Hair follicular keratinocyte (primary cell): Measurements from ENCODE around the gene SYMPK. TPM values are rescaled to one million over a fixed set of nuclear protein-coding genes. Genes with fewer than 3 reads are reported as not detected.

Source experiments
- total RNA-seq: library from RNA; depleted of rRNA; stranded (reverse); fragments of >200 nt; gene quantifications from 2 replicates; pipeline ENCODE4 v1.2.3, GENCODE V29; 2015

The SYMPK gene
- 28.9 and 29.0 TPM in 2 replicates for total RNA-seq

DNA sequence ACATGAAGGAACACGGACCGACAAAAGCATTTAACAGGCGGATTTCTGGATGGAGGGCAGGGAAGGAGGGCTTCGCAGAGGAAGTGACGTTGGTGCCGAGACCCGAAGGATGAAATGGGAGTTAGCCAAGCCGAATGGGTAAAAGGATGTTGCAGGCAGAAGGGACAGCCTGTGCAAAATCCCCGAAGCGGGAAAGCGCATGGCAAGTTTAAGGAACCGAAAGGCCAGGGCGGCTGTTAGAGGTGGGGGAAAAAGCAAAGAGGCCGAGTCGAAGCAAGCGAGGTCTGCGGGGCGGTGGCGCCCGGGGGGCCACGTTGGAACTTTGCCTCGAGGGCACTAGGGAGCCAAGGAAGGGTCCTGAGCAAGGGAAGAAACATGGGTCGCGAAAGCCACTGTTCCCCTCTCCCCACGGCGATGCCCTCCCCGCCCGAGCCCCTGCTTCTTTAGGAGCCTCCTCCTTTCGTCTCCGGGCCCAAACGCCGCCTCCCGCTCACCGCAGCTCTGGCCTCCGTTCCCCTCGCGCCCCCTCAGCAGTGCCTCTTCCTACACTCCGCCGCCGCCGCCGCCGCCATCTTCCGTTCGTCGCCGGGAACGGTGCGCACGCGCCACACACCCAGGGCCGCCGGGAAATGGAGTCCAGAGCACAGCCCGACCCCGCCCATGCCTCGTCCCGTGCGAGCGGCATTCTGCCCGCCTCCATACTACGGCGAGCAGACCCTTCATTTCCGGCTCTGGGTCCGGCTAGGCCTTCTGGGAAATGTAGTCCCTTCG, at the start of gene SYMPK:
TSS of gene SYMPK (minus strand) at position 584 of the 771 bp plus-strand sequence. CDS start 8,652 bp downstream, outside the sequence.

DNA sequence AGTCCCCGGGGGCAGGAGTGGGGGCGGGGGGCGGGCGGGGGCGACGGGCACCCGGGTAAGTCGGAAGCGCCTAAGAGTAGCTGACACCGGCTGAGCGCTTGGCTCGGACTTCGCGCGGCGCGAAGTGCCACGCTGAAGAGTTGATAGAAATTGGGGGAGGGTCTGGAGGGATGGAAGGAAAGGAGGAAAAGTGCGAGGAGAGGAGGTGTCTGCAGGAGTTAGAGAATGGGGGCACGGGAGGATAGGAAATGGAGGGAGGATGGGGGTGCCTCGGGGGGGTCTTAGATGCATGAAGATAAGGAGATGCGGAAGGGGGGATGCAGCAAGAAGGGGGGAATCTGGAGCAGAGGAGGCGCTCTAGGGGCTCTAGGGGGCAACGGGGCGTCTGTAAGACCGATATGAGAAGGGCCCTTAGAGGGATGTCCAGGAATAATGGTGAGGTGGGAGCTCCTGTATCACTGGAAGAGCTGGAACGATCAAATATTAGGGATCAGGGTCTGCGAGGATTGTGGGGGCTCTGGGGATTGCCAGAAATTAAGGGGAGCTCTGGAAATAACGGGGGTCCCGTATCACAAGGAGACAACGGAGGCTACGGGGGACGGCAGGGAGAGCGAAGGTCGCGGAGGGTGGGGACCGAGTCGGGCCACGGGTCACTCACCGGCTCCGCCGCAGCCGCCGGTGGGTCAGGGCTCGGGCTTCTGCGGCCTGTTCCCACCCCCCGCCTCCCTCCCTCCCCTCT, 39.1 kb upstream of the SYMPK start, which contains the start of gene MYPOP:
TSS of gene MYPOP (minus strand) at position 702 of the 739 bp plus-strand sequence. CDS start 840 bp downstream, outside the sequence.

DNA sequence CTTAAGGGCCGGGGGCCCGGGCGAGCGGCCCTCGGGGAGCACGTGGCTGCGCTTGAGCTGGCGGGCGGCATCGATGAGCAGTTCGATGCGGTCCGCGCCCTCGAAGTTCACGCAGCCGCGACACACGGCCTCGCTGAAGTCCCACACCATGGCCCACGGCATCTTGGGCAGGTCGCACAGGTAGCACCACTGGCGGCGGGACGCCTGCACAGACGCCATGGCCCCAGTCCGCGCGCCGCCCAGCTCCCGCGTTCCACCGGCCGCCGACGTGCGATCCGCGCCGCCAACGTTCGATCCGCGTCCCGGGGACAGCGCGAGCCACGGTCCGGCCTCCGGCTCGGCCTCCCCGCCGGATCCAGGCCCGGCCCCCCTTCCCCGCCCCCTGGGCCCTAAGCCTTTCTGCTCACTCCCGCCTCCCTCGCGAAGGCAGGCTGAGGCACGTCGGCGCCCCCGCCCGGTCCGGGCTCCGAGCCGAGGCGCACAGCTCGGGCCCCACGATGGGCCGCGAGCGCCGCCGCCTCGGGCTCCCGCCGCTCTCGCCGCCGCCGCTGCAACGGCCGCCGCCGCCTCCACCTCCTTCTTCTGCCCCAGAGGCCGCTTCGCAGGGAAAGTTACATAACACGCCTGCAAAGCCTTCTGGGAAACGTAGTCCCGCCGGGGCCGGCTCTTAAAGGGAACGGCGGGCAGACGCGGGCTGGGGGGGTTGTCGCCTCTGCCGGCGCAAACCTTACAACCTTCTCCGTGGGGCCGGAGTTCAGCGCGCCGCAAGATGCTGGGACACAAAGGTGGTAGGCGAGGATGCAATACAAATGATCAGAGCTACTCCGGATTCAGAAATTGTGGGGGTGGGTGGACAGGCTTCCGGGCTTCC, 22.8 kb upstream of the SYMPK start, which contains the start of gene IRF2BP1:
TSS of gene IRF2BP1 (minus strand) at position 586 of the 871 bp plus-strand sequence. CDS start at position 219, 367 bp downstream.

DNA sequence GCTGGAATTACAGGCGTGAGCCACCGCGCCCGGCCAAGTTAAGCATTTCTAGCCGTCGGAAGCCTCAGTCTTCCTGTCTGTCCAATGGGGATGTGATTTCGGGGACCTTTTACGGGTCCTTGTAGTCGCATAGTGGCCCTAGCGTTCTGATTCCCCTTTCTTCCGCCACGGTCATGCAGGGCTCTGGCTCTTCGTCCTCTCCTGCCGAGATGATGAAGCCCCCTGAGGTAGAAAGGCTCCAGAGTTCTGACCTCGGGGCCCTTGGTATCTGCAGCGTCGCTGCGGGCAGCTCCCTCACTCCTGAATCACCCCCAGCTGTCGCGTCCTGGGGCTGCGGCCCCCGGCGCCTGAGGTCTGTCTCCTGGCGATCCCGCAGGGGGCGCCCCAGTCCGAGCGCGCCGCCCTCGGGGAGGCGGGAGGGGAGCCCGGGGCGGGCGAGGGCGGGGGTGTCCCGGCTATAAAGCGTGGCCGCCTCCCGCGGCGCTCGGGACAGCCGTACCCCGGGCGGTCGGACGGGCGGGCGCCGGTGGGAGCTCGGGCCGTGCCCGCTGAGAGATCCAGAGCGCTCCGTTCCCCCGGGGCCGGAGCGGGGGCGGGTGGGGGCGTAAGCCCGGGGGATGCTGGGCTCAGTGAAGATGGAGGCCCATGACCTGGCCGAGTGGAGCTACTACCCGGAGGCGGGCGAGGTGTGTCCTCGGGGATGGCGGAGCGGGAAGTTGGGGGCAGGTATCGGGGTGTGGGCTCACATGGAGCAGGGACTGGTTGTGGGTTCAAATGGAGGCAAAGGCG, 1.1 kb upstream of the SYMPK start, which contains the start of gene FOXA3:
TSS of gene FOXA3 (plus strand) at position 487 of the 789 bp plus-strand sequence. CDS start at position 618, 131 bp downstream.

DNA sequence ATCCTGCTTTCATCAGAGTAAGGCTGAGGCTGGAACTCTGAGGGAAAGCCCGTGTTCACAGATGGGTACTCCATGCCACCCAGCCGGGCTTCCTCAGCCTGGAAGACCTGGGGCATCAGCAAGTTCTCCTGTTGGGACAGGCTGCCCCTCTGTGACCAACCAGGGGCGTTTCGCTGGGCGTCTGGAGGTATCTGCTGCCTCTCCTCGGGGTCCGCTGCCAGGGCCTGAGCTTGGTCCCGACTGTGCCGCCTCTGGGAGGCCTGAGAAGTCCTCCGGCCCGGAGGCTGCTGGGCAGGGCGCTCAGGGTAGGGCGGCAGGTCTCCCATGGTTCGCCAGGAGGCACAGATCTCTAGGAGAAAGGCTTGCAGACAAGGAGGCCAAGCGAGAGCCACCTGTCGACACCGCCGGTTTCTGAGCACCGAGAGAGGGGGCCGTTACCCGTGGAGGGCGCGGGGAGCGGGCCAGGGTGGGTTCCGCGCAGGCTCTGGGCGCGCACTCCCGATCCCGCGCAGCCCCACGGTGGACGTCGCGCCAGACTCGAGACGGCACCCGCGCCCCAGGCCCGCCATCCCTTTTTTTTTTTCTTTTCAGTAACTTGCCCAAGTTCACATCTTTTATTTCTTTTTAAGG, 48.0 kb downstream of the SYMPK start, which contains the start of gene RSPH6A:
TSS of gene RSPH6A (minus strand) at position 458 of the 630 bp plus-strand sequence. CDS start at position 326, 132 bp downstream.

DNA sequence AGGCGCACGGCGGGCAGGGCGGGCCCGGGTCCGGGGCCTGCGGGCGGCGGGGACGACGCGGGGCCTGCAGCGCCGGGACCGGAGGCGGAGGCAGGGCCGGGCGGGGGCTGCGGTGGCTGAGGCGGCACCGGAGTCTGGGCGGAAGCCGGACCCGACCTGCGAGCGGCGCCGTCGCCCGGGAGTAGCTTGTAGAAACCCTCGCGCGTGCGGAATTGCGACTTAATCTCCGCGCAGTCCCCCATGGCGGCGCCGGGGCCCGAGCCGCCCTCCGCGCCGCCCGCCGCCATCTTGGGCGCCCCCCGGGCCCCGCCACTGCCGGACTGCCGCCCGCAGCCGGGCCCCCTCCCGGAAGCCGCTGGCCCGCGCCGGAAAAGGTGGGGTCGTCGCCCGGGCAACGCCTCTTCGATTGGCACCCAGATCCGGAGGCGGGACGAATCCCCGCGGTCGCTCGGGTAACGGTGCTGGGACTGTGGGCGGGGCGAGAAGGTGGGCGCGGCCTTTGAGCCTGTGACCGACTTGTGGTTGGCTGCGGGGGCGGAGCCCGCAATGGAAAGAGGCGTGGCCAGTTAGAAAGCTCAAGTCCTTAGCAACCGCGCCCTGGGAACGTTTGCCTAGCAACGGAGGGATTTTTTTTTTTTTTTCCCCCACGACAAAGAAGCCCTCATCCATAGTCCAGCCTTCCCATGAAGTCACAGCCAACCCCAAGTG, 70.3 kb downstream of the SYMPK start, which contains the start of gene DMWD:
TSS of gene DMWD (minus strand) at position 376 of the 708 bp plus-strand sequence. CDS start at position 287, 89 bp downstream.

DNA sequence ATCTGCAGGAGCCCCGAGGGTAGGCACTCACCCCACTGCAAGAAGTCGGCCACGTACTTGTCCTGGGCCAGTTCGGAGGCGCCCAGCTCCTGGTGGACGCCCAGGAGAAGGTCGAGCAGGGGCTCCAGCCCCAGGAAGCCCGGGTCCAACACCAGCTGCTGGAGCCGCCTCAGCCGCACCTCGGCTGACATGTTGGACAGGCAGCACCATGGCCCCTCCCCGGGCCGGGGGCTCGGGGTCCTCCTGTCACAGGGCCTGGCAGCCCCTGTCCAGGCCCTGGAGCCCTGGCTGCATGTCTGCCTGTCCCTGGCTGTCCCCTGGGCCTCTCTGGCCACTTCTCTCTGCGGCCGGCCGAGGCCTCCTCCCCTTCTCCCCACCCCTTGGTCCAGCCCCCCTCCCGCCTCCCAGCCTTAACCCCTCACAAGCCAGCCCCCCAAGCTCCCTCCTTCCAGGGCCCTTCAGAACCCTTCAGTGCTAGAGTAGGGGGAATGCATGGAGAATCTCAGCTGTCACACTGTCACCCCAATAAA, 80.7 kb downstream of the SYMPK start, which contains the start of gene DMPK:
TSS of gene DMPK (minus strand) at position 329 of the 530 bp plus-strand sequence. CDS start at position 191, 138 bp downstream.

DNA sequence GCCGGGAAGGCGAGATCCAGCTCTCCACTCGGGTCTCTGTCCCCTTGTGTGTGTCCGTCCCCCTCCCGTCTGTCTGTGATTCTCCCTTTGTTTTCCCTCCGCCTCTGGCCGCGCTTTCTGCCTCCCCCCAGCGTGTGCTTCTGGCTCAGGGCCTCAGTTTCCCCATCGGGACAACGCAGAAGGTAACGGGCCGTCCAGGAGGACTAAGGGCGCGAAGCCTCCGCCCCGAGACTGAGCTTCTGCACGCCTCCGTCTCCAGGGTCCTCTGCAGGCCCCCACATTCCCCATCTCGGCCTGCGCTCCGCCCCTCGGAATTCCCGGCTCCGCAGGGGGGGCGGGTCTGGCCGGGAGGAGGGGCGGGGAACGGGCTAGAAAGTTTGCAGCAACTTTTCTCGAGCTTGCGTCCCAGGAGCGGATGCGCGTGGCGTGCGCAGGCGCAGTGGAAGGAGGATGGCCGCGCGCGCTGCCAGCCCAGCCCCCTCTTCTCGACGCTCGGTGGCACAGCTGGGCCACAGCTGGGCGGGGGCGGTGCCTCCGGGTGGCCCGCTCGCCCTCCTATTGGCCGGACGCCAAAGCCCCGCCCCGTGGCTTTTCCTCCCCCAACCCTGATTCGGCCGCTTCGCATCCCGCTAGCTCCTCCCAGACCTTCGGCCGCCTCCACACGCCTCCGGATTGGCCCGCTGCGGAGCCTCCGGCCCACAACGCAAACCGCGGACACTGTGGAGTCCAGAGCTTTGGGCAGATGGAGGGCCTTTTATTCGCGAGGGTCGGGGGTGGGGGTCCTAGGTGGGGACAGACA, 93.8 kb downstream of the SYMPK start, which contains the start of gene SIX5:
TSS of gene SIX5 (minus strand) at position 269 of the 799 bp plus-strand sequence. CDS start 408 bp downstream, outside the sequence.

Other genes starting within 250 kb of the SYMPK start
- gene EML2, start 223.8 kb downstream of the SYMPK start, total RNA-seq, result 74.6 and 132 TPM in 2 replicates
- 0.15 and 1.4 TPM in 2 replicates for gene GIPR, start 194.9 kb downstream of the SYMPK start, total RNA-seq
- 339 and 436 TPM in 2 replicates for gene SNRPD2, start 171.2 kb downstream of the SYMPK start, total RNA-seq
- 30.1 and 35.1 TPM in 2 replicates for gene QPCTL, start 170.5 kb downstream of the SYMPK start, total RNA-seq
- 9.1 and 10.7 TPM in 2 replicates for gene FBXO46, start 132.3 kb downstream of the SYMPK start, total RNA-seq
- not detected in 2 replicates for gene MEIOSIN, start 129.7 kb downstream of the SYMPK start, total RNA-seq
- 10.8 and 14.8 TPM in 2 replicates for gene SIX5, start 93.9 kb downstream of the SYMPK start, total RNA-seq
- gene DMPK, start 80.7 kb downstream of the SYMPK start, total RNA-seq, result 2.1 and 7.1 TPM in 2 replicates
- gene DMWD, start 70.3 kb downstream of the SYMPK start, total RNA-seq, result 40.7 and 41.0 TPM in 2 replicates
- gene RSPH6A, start 47.8 kb downstream of the SYMPK start, total RNA-seq, result not detected in 2 replicates
- gene FOXA3, start 1.2 kb upstream of the SYMPK start, total RNA-seq, result not detected in 2 replicates
- gene IRF2BP1, start 23.0 kb upstream of the SYMPK start, total RNA-seq, result 17.1 and 26.2 TPM in 2 replicates
- 3.2 and 6.8 TPM in 2 replicates for gene MYPOP, start 39.5 kb upstream of the SYMPK start, total RNA-seq
- not detected in 2 replicates for gene NANOS2, start 51.6 kb upstream of the SYMPK start, total RNA-seq
- not detected in 2 replicates for gene NOVA2, start 110.7 kb upstream of the SYMPK start, total RNA-seq
- gene CCDC61, start 132.3 kb upstream of the SYMPK start, total RNA-seq, result 8.1 and 12.6 TPM in 2 replicates
- gene PGLYRP1, start 159.9 kb upstream of the SYMPK start, total RNA-seq, result not detected in 2 replicates
- gene IGFL4, start 177.9 kb upstream of the SYMPK start, total RNA-seq, result not detected in 2 replicates